HL-60 (cell line): Measurements from ENCODE around the gene TEX28.

Source experiments
- DNase-seq, 2 experiments: peaks; one replicate each; pipeline ENCODE4 v3.0.0-alpha.2; 2010 to 2020; ENCODE audit warnings: low read depth in 1 of 2, low spot score in 1 of 2
- H3K27ac ChIP-seq: fragments of 250-450 bp; sonication (Bioruptor Pico); replicated peaks from 2 replicates; pipeline ENCODE4 v1.5.1; 2020; ENCODE audit warnings: mild to moderate bottlenecking, moderate library complexity
- H3K27me3 ChIP-seq: fragments of 250-450 bp; sonication (Bioruptor Pico); 2 replicates; pipeline ENCODE4 v1.5.1; 2021; ENCODE audit warnings: mild to moderate bottlenecking, moderate library complexity; ENCODE audit not compliant: insufficient read depth, poor library complexity, severe bottlenecking
- H3K4me3 ChIP-seq: replicated peaks from 2 replicates; pipeline ENCODE4 v1.5.1; 2011; ENCODE audit warnings: mild to moderate bottlenecking, control low read depth, low read length; ENCODE audit not compliant: insufficient read depth
- GABPA ChIP-seq: IDR thresholded peaks from 2 replicates; pipeline ENCODE4 v1.6.1; 2012; ENCODE audit warnings: low read depth
- POLR2AphosphoS5 ChIP-seq: IDR thresholded peaks from 2 replicates; pipeline ENCODE4 v1.6.1; 2012; ENCODE audit warnings: low read depth
- REST ChIP-seq: IDR thresholded peaks from 2 replicates; pipeline ENCODE4 v1.6.1; 2012; ENCODE audit warnings: low read depth; ENCODE audit not compliant: insufficient replicate concordance
- SPI1 ChIP-seq: IDR thresholded peaks from 2 replicates; pipeline ENCODE4 v1.6.1; 2012; ENCODE audit warnings: low read depth, mild to moderate bottlenecking, borderline replicate concordance
- TF ChIP-seq, protein P1 (sequence below): IDR thresholded peaks from one replicate; pipeline ENCODE4 v1.5.1; 2011; ENCODE audit warnings: low read length, control low read depth, inconsistent platforms; ENCODE audit not compliant: insufficient read depth

The TEX28 gene

GRCh38 chrX:154315416-154315815 is 20.5 kb upstream of the TEX28 start:
- Histone ChIP-seq H3K27ac (no peak overlapping the region), H3K4me3 (no peak overlapping the region), H3K27me3 (no peaks in the 10 kb centered on the region)
- DNase-seq: no peak
- TF ChIP-seq, protein P1, sequence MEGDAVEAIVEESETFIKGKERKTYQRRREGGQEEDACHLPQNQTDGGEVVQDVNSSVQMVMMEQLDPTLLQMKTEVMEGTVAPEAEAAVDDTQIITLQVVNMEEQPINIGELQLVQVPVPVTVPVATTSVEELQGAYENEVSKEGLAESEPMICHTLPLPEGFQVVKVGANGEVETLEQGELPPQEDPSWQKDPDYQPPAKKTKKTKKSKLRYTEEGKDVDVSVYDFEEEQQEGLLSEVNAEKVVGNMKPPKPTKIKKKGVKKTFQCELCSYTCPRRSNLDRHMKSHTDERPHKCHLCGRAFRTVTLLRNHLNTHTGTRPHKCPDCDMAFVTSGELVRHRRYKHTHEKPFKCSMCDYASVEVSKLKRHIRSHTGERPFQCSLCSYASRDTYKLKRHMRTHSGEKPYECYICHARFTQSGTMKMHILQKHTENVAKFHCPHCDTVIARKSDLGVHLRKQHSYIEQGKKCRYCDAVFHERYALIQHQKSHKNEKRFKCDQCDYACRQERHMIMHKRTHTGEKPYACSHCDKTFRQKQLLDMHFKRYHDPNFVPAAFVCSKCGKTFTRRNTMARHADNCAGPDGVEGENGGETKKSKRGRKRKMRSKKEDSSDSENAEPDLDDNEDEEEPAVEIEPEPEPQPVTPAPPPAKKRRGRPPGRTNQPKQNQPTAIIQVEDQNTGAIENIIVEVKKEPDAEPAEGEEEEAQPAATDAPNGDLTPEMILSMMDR: no peak
- TF ChIP-seq GABPA (no peak), POLR2AphosphoS5 (no peak), REST (no peak), SPI1 (no peak)

- Histone ChIP-seq H3K27ac (no peak overlapping the region), H3K27me3 (no peaks in the 10 kb centered on the region), H3K4me3 (no peak overlapping the region)
- DNase-seq: no peak
- TF ChIP-seq POLR2AphosphoS5 (no peak), SPI1 (no peak)
These were observed 18.2 kb upstream of the TEX28 start for GRCh38 chrX:154313147-154313546.

DNA sequence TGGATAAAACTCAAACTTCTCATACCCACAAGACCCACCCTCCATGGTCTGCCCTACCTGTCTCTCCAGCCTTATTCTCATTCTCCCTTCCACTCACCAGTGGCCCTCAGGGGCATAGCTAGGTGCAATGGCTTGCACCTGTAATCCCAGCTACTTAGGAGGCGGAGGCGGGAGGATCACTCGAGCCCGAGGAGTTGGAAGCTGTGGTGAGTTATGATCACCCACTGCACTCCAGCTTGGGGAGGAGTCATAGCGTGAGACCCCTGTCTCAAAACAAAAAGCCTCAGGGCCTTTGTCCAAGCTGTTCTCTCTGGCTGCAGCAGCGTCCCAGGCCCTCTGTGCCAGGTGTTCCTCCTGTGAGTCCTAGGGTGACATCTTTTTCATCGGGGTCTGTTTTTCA is 17.2 kb upstream of the TEX28 start:
- Histone ChIP-seq H3K27me3 (no peaks in the 10 kb centered on the region), H3K27ac (no peak overlapping the region), H3K4me3 (no peak overlapping the region)
- DNase-seq: no peak
- TF ChIP-seq, protein P1: no peak
- no peak for TF ChIP-seq POLR2AphosphoS5

DNA sequence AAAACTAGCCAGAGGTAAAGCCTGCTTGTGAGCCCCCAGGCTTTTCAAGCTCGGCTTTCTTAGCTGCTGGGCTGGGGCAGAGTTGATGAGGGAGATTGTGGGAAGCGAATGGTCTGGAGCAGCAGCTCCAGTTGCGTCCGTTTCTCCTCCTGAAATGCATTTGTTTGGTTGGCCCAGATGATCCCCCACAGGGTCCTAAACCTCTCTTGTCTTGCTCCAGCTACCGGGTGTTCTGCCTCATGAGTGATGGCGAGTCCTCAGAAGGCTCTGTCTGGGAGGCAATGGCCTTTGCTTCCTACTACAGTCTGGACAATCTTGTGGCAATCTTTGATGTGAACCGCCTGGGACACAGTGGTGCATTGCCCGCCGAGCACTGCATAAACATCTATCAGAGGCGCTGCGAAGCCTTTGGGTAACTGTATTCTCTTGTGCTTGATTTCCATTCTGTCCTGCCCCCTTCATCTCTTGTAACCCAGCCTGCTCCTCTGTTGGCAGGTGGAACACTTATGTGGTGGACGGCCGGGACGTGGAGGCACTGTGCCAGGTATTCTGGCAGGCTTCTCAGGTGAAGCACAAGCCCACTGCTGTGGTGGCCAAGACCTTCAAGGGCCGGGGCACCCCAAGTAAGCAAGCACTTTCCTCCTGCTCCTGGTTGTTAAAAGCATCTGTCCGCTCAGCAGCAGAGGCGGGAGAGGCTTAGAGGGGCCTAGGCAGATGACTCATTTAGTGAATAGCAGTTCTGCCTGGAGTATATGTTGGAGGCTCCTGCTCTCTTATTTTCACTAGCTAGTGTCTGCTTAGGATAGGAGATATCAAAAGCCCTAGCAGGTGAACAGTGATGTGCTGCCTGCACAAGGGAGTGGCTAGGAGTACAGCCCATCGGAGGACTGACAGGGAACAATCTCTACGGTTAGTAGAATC is 16.0 kb upstream of the TEX28 start:
- no peak for DNase-seq
- no peaks in the 10 kb centered on the region for H3K27me3 ChIP-seq
- H3K27ac ChIP-seq: no peak overlapping the region
- no peak overlapping the region for H3K4me3 ChIP-seq
- no peak for TF ChIP-seq SPI1
- no peak for TF ChIP-seq REST
- no peak for TF ChIP-seq POLR2AphosphoS5
- no peak for TF ChIP-seq GABPA
- TF ChIP-seq, protein P1: no peak
